NCI-H2171 treated with DMSO at 0.1 percent for 48 hours (cell line): ENCODE data around the gene BBLN.
"Not testable (repeated sequence)": the region's sequence is repeated elsewhere in the genome, so short reads cannot be mapped to it uniquely, and the experiment has no call there.

Experiments used
- DNase-seq: peaks from one replicate; lab custom pipeline; 2025; lab: John Stamatoyannopoulos, UW

The BBLN gene

GRCh38 chr9:128163523-128164306 lies 3.6 kb downstream of the BBLN start:
- DNase-seq = no peak

- DNase-seq = no peak
These were observed 4.3 kb downstream of the BBLN start for GRCh38 chr9:128164307-128164885.

- DNase-seq = no peak
These were observed 6.1 kb downstream of the BBLN start for GRCh38 chr9:128166169-128166568.

GRCh38 chr9:128167209-128167608 lies 7.1 kb downstream of the BBLN start:
- no peak for DNase-seq

- DNase-seq = peak; percentile 35
These were observed 8.8 kb downstream of the BBLN start for GRCh38 chr9:128168731-128169308.

- no peak for DNase-seq
These were observed 9.4 kb downstream of the BBLN start for GRCh38 chr9:128169492-128169891.

- peak; percentile 99 for DNase-seq
These were observed 9.9 kb downstream of the BBLN start for GRCh38 chr9:128169925-128170324.

GRCh38 chr9:128174062-128174461 lies 14.0 kb downstream of the BBLN start:
- DNase-seq = no peak

GRCh38 chr9:128175102-128175563 lies 15.1 kb downstream of the BBLN start:
- DNase-seq = no peak

GRCh38 chr9:128175726-128176125 lies 15.7 kb downstream of the BBLN start:
- DNase-seq = no peak

GRCh38 chr9:128178806-128179431 lies 18.9 kb downstream of the BBLN start:
- DNase-seq = no peak

- DNase-seq = no peak
These were observed 19.9 kb downstream of the BBLN start for GRCh38 chr9:128180001-128180400.

- no peak for DNase-seq
These were observed 20.4 kb downstream of the BBLN start for GRCh38 chr9:128180447-128180846.

GRCh38 chr9:128181480-128181879 lies 21.4 kb downstream of the BBLN start:
- DNase-seq = not testable (repeated sequence)

GRCh38 chr9:128182893-128183588 lies 23.0 kb downstream of the BBLN start:
- DNase-seq = no peak

GRCh38 chr9:128185979-128186965 lies 26.2 kb downstream of the BBLN start:
- no peak for DNase-seq

- no peak for DNase-seq
These were observed 27.3 kb downstream of the BBLN start for GRCh38 chr9:128187361-128187760.

GRCh38 chr9:128188209-128188608 lies 28.1 kb downstream of the BBLN start:
- DNase-seq = no peak

- no peak for DNase-seq
These were observed 29.9 kb downstream of the BBLN start for GRCh38 chr9:128190013-128190412.

GRCh38 chr9:128190516-128191405 lies 30.7 kb downstream of the BBLN start:
- DNase-seq = no peak
